GM12892 (cell line): Measurements from ENCODE around the gene AHCTF1.

Experiments
- POLR2A ChIP-seq: IDR thresholded peaks from 2 replicates; pipeline ENCODE4 v1.6.1; 2011; ENCODE audit warnings: low read depth, low read length, control low read depth
- TAF1 ChIP-seq: IDR thresholded peaks from 2 replicates; pipeline ENCODE4 v1.6.1; 2011; ENCODE audit warnings: low read depth, mild to moderate bottlenecking, control low read depth, low read length, borderline replicate concordance

- no peak for TF ChIP-seq POLR2A
- no peak for TF ChIP-seq TAF1
These were observed 19.7 kb upstream of the AHCTF1 start for GRCh38 chr1:246951413-246951812.
